GM12872 (cell line): Measurements from ENCODE around the gene CDC14A.

Experiments
- TF ChIP-seq, protein P1 (sequence below): IDR thresholded peaks from 3 replicates; pipeline ENCODE4 v1.5.1; 2011; ENCODE audit warnings: low read depth, mild to moderate bottlenecking, low read length, moderate library complexity; ENCODE audit not compliant: insufficient read depth

CDC14A gene

DNA sequence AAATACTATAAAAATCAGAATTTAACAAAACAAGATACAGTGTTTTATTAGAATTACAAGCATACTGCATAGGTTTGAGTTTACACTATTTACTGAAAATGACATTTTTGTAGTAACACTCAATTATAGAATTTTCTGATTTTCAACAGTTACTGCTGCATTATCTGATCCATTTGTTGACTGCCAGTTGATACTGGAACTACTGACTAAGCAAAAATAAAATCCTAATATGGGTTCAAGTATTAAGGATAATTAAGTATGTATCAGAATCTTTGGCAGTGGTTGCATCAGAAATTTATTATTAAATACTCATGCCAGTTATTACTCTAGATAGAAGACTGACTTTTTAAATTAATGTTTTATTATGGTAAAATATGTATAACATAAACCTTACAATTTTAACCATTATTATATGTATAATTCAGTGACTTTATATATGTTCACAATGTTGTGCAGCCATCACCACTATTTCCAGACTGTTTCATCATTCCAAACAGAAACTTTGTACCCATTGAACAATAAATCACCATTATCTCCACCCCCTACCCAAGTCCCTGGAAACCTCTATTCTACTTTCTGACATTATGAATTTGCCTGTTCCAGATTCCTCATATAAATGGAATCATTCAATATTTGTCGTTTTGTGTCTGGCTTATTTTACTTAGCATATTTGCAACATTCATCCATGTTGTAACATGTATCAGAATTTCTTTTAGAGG lies 127.5 kb downstream of the CDC14A start:
- TF ChIP-seq, protein P1, sequence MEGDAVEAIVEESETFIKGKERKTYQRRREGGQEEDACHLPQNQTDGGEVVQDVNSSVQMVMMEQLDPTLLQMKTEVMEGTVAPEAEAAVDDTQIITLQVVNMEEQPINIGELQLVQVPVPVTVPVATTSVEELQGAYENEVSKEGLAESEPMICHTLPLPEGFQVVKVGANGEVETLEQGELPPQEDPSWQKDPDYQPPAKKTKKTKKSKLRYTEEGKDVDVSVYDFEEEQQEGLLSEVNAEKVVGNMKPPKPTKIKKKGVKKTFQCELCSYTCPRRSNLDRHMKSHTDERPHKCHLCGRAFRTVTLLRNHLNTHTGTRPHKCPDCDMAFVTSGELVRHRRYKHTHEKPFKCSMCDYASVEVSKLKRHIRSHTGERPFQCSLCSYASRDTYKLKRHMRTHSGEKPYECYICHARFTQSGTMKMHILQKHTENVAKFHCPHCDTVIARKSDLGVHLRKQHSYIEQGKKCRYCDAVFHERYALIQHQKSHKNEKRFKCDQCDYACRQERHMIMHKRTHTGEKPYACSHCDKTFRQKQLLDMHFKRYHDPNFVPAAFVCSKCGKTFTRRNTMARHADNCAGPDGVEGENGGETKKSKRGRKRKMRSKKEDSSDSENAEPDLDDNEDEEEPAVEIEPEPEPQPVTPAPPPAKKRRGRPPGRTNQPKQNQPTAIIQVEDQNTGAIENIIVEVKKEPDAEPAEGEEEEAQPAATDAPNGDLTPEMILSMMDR = no peak

- TF ChIP-seq, protein P1 = no peak
Measured at GRCh38 chr1:100481303-100481702, 129.0 kb downstream of the CDC14A start.

DNA sequence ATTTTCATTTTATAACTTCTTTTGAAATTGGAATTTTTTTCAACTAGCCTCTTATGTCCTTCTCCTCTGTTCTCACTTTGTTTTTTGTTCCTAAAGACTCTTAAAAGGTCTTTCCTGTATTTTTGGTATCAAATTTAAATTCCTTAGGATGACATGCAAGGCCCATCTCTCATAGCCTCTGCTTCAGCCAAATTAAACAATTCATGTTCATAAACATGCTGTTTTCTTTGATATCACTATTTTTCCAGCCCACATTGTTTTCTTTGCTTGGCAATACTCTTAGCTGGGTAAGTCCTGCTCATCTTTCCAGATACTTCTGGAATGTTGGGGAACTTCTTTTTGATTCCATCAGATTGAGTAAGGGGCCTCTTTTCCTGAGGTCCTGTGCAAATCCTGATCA lies 129.9 kb downstream of the CDC14A start:
- TF ChIP-seq, protein P1 = no peak

- TF ChIP-seq, protein P1 = no peak
Measured at GRCh38 chr1:100482748-100483147, 130.4 kb downstream of the CDC14A start.

- TF ChIP-seq, protein P1 = no peak
Measured at GRCh38 chr1:100483230-100483629, 130.9 kb downstream of the CDC14A start.

DNA sequence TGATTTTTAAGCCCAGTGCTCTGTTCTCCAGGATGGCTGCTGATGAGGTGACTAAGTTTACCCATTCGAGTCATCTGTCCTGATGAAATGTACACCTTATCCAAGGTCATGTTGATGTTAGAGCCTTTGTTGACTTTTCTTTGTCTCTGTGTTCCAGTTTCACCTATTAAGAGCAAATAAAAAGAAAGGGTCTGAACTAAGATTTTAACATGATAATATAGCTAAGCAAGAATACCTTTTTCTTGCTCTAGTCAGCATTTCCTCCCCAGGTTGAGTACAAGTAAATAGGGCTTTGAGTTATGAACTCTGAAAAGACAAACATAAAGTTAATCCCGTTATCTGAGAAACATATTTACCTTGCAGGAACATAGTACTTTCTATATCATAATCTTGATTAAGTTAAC lies 133.6 kb downstream of the CDC14A start:
- TF ChIP-seq, protein P1 = no peak

DNA sequence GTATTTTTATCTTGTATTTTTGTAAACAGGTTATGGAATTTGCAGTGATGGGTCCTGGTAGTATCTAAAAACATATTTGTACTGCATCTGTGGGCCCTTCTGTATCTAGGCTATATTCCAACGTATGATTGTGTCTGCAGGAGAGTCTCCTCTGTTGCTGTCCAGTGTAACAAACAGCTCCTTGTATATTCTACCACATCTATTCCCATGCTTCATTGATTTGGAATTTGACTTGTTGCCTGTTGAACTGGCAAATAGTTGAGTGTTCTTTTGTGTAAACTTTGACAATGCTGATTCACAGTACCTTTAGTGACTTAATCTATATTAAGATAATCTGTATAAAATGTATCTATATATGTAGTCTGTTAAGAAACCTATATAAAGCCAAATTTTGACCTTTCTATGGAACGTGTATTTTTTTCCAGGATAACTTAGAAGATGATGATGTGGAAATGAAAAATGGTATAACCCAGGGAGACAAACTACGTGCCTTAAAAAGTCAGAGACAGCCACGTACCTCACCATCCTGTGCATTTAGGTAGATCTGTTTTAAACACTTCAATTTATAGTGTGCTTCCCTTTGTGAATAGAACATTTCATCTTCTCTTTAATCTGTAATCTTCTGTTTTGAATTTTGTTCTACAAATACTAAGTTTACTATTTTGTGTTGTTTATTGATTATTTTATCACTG lies 142.2 kb downstream of the CDC14A start:
- TF ChIP-seq, protein P1 = no peak
